Suprapubic skin (tissue), 4 donors: Measurements from ENCODE around the gene ACP6. TPM values are rescaled to one million over a fixed set of nuclear protein-coding genes. Genes with fewer than 3 reads are reported as not detected.

Experiments
- DNase-seq, 2 donors: peaks; one replicate each; pipeline ENCODE4 v3.0.0-alpha.2; 2019; ENCODE audit warnings: low spot score in 2 of 2
- H3K27ac ChIP-seq: fragments of 200-600 bp; sonication (generic); one replicate; pipeline ENCODE4 v1.5.1; 2019
- H3K27me3 ChIP-seq: fragments of 200-600 bp; sonication (generic); one replicate; pipeline ENCODE4 v1.5.1; 2019
- H3K36me3 ChIP-seq: fragments of 200-600 bp; sonication (generic); one replicate; pipeline ENCODE4 v1.5.1; 2019
- H3K4me1 ChIP-seq: fragments of 200-600 bp; sonication (generic); one replicate; pipeline ENCODE4 v1.5.1; 2019
- H3K4me3 ChIP-seq: fragments of 200-600 bp; sonication (generic); one replicate; pipeline ENCODE4 v1.5.1; 2019; ENCODE audit warnings: mild to moderate bottlenecking
- H3K9me3 ChIP-seq: fragments of 200-600 bp; sonication (generic); one replicate; pipeline ENCODE4 v1.5.1; 2019
- CTCF ChIP-seq, 2 donors: fragments of 200-600 bp in 1 of 2; fragments of 450-650 bp in 1 of 2; sonication (generic) in 1 of 2; IDR thresholded peaks; one replicate each; pipeline ENCODE4 v1.5.1; 2016 to 2019; ENCODE audit warnings: antibody characterized with exemption in 2 of 2, mild to moderate bottlenecking in 1 of 2, moderate library complexity in 1 of 2
- EP300 ChIP-seq: sonication (generic); formaldehyde crosslinking; IDR thresholded peaks from one replicate; pipeline ENCODE4 v1.6.1; 2017; ENCODE audit warnings: antibody characterized with exemption
- POLR2A ChIP-seq, 2 donors: fragments of 450-650 bp; IDR thresholded peaks; one replicate each; pipeline ENCODE4 v1.6.1; 2017; ENCODE audit warnings: antibody characterized with exemption in 2 of 2, mild to moderate bottlenecking in 2 of 2, moderate library complexity in 2 of 2
- POLR2AphosphoS5 ChIP-seq, 3 donors: sonication (generic); formaldehyde crosslinking; IDR thresholded peaks; one replicate each; pipeline ENCODE4 v1.6.1; 2017; ENCODE audit warnings: antibody characterized with exemption in 3 of 3
- WGBS: methylation state at CpG from one replicate; pipeline ENCODE4 v1.1.5; 2018; 5-methylcytosine and 5-hydroxymethylcytosine counted together
- total RNA-seq, 4 donors: library from RNA; depleted of rRNA; stranded (reverse); fragments of >200 nt; gene quantifications; one replicate each; pipeline ENCODE4 v1.1.0, GENCODE V29; 2016

The ACP6 gene
- total RNA-seq, result 10 to 100 TPM; 10.4 to 46.2 (median 19.3) TPM

- no peaks in the 10 kb centered on the region for H3K27me3 ChIP-seq
- H3K4me3 ChIP-seq, result peak within 1 kb of the TSS; percentile 73
- H3K4me1 ChIP-seq, result peaks cover 21% of the 10 kb centered on the region
- DNase-seq, result peak; percentile 93 to 94
- 7% methylated on average over 11 of the region's 36 CpGs for WGBS
- peak within 1 kb of the TSS; percentile 76 for H3K27ac ChIP-seq
- no peak for TF ChIP-seq CTCF (IDR thresholded peaks at IDR 0.05)
- no peak for TF ChIP-seq EP300
- TF ChIP-seq POLR2AphosphoS5 (IDR thresholded peaks at IDR 0.05), result no peak
- no peak for TF ChIP-seq POLR2A (IDR thresholded peaks at IDR 0.05)
- H3K36me3 ChIP-seq, result no peaks in the 10 kb centered on the region
- H3K9me3 ChIP-seq, result no peaks in the 10 kb centered on the region
Observed at GRCh38 chr1:147670319-147671001, at the start of gene ACP6. Gene ACP6, minus strand, starts transcription at chr1:147670524. Its CDS starts 476 bp downstream, at chr1:147670048.

GRCh38 chr1:147719711-147720225, 49.4 kb upstream of the ACP6 start:
- peaks cover 2% of the 10 kb centered on the region for H3K4me1 ChIP-seq
- H3K4me3 ChIP-seq, result no peak overlapping the region
- 80% methylated on average over 7 of the region's 7 CpGs for WGBS
- no peaks in the 10 kb centered on the region for H3K9me3 ChIP-seq
- H3K36me3 ChIP-seq, result no peaks in the 10 kb centered on the region
- TF ChIP-seq CTCF (IDR thresholded peaks at IDR 0.05), result no peak
- TF ChIP-seq EP300, result no peak
- no peak for TF ChIP-seq POLR2AphosphoS5 (IDR thresholded peaks at IDR 0.05)
- TF ChIP-seq POLR2A (IDR thresholded peaks at IDR 0.05), result no peak
- H3K27me3 ChIP-seq, result peaks cover 3% of the 10 kb centered on the region
- no peak overlapping the region for H3K27ac ChIP-seq
- no peak for DNase-seq

GRCh38 chr1:147719029-147719698, 48.8 kb upstream of the ACP6 start:
- H3K27me3 ChIP-seq, result peaks cover 3% of the 10 kb centered on the region
- no peak for DNase-seq
- WGBS, result 88% methylated on average over 7 of the region's 7 CpGs

GRCh38 chr1:147717706-147718097, 47.4 kb upstream of the ACP6 start:
- Histone ChIP-seq H3K4me3 (no peak overlapping the region), H3K27ac (peak overlapping the region; percentile 79), H3K4me1 (peaks cover 2% of the 10 kb centered on the region), H3K9me3 (no peaks in the 10 kb centered on the region), H3K27me3 (peaks cover 3% of the 10 kb centered on the region), H3K36me3 (no peaks in the 10 kb centered on the region)
- 43% methylated on average over 4 of the region's 4 CpGs for WGBS
- DNase-seq, result no peak
- TF ChIP-seq CTCF (IDR thresholded peaks at IDR 0.05) (no peak), POLR2AphosphoS5 (IDR thresholded peaks at IDR 0.05) (no peak)

More at GRCh38 chr1:147719029-147719698, 48.8 kb upstream of the ACP6 start:
- no peak overlapping the region for H3K4me3 ChIP-seq
- no peak for TF ChIP-seq CTCF (IDR thresholded peaks at IDR 0.05)
- no peak for TF ChIP-seq EP300
- no peak for TF ChIP-seq POLR2AphosphoS5 (IDR thresholded peaks at IDR 0.05)
- no peak for TF ChIP-seq POLR2A (IDR thresholded peaks at IDR 0.05)
- H3K27ac ChIP-seq, result no peak overlapping the region
- H3K9me3 ChIP-seq, result no peaks in the 10 kb centered on the region
- peaks cover 2% of the 10 kb centered on the region for H3K4me1 ChIP-seq
- H3K36me3 ChIP-seq, result no peaks in the 10 kb centered on the region

- DNase-seq, result no peak
- Histone ChIP-seq H3K4me3 (no peak overlapping the region), H3K36me3 (no peaks in the 10 kb centered on the region), H3K9me3 (no peaks in the 10 kb centered on the region), H3K27ac (peak overlapping the region; percentile 79), H3K4me1 (peaks cover 2% of the 10 kb centered on the region), H3K27me3 (peaks cover 3% of the 10 kb centered on the region)
- TF ChIP-seq CTCF (IDR thresholded peaks at IDR 0.05) (no peak), POLR2AphosphoS5 (IDR thresholded peaks at IDR 0.05) (peak in 2 of 3 donors; percentile 9 to 62)
- 60% methylated on average over 6 of the region's 6 CpGs for WGBS
Observed at GRCh38 chr1:147717051-147717705, 46.9 kb upstream of the ACP6 start.
